NT2/D1 (cell line): Measurements from ENCODE around the gene RDH11.

Experiments used
- SUZ12 ChIP-seq: IDR thresholded peaks from 2 replicates; pipeline ENCODE4 v1.6.1; 2011; ENCODE audit not compliant: insufficient read length, insufficient read depth; ENCODE audit errors: extremely low read depth
- YY1 ChIP-seq: IDR thresholded peaks from 2 replicates; pipeline ENCODE4 v1.6.1; 2011; ENCODE audit not compliant: insufficient read length, insufficient read depth
- ZNF274 ChIP-seq: IDR thresholded peaks from 2 replicates; pipeline ENCODE4 v1.6.1; 2011; ENCODE audit warnings: mild to moderate bottlenecking, low read depth, low read length

- TF ChIP-seq ZNF274 (no peak), SUZ12 (no peak), YY1 (no peak)
These were observed 41.8 kb downstream of the RDH11 start for GRCh38 chr14:67653651-67654280.
